ENCODE data around the gene DBH. TPM values are rescaled to one million over a fixed set of nuclear protein-coding genes. Genes with fewer than 3 reads are reported as not detected.

Gene DBH
- total RNA-seq, 4 donors from 2014 or later, result 0.11 to 0.15 TPM; not detected in 2

DNA sequence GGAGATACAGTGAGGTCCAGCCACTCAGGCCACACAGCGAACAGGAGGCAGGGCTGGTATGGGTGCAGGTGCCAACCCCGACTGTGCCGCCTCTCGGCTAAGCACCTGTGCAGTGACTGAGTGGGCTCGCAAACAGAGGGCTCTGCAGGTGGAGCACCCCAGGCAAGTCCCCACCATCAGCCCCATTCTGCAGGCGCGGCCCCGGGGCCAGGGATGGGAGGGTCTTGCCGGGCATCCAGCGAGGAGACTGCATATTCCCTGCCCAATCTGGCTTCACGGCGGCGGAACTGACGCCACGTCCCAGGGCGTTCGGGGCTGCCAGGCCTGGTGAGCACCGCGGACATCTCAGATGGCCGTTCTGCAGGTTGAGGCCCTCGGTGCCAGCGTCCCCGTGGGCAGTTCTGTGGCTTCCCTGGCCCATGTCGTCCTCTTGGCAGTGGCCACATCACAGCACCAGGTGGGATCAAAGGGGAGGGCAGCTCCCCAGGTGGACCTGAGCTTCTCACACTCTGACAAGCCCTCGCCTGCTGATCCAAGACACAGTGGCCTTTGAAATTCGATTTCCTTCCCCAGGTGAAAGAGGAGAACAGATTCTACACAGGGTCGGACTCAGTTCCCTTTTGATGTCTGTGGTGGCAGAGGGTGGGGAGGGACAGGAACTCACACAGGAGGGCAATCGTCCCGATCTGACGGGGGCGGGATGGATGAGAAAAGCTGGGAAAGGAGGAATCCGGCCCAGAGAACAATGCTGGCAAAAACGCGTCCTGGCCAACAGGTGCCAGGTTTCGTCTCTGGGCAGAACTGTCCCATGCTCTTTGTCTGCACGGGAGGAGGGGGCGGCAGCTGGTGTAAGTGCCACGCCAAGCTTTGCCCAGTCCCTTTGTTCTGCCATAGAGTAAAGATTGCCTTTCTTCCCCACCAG is 18.8 kb downstream of the DBH start:
- no peaks in the 10 kb centered on the region for H3K27me3 ChIP-seq
- H3K27ac ChIP-seq, result no peak overlapping the region
- H3K36me3 ChIP-seq, result no peaks in the 10 kb centered on the region
- intact Hi-C loops (cut with DNase I), result loop anchor here (5.0 kb wide), 1 partner anchor 88 kb away; no protein-coding TSS in a partner anchor
- 50 to 81% methylated on average over 17 to 27 of the region's 38 CpGs for WGBS, 2 donors
- no peaks in the 10 kb centered on the region for H3K9me3 ChIP-seq
- H3K4me3 ChIP-seq (replicated peaks in 1 of 3), result no peak overlapping the region
- DNase-seq, result no peak
- H3K4me1 ChIP-seq, result peaks cover 26 to 37% of the 10 kb centered on the region in 2 donors
- TF ChIP-seq, protein P1, sequence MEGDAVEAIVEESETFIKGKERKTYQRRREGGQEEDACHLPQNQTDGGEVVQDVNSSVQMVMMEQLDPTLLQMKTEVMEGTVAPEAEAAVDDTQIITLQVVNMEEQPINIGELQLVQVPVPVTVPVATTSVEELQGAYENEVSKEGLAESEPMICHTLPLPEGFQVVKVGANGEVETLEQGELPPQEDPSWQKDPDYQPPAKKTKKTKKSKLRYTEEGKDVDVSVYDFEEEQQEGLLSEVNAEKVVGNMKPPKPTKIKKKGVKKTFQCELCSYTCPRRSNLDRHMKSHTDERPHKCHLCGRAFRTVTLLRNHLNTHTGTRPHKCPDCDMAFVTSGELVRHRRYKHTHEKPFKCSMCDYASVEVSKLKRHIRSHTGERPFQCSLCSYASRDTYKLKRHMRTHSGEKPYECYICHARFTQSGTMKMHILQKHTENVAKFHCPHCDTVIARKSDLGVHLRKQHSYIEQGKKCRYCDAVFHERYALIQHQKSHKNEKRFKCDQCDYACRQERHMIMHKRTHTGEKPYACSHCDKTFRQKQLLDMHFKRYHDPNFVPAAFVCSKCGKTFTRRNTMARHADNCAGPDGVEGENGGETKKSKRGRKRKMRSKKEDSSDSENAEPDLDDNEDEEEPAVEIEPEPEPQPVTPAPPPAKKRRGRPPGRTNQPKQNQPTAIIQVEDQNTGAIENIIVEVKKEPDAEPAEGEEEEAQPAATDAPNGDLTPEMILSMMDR (IDR thresholded peaks at IDR 0.05), result no peak
- no peak for TF ChIP-seq POLR2A (IDR thresholded peaks at IDR 0.05)

DNA sequence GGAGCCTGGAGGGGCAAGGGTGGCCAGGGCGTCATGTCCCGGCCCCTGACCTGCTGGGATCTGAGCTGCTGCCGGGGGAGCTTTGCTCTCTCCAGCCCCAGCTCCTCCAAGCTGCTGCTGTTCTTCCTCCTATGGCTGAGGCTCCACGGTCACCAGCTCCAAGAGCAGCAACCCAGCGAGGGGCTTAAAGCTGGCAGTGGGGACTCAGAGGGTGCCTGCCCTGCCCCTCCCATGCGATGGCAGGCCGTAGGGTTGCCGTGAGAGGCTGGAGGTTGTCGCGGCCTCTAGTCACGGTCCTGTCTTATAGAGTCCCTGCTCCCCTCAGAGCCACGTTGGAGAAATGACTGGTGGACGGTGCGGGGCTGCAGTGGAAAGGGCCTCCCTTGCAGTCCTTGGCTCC is 19.5 kb downstream of the DBH start:
- no peaks in the 10 kb centered on the region for H3K27me3 ChIP-seq

DNA sequence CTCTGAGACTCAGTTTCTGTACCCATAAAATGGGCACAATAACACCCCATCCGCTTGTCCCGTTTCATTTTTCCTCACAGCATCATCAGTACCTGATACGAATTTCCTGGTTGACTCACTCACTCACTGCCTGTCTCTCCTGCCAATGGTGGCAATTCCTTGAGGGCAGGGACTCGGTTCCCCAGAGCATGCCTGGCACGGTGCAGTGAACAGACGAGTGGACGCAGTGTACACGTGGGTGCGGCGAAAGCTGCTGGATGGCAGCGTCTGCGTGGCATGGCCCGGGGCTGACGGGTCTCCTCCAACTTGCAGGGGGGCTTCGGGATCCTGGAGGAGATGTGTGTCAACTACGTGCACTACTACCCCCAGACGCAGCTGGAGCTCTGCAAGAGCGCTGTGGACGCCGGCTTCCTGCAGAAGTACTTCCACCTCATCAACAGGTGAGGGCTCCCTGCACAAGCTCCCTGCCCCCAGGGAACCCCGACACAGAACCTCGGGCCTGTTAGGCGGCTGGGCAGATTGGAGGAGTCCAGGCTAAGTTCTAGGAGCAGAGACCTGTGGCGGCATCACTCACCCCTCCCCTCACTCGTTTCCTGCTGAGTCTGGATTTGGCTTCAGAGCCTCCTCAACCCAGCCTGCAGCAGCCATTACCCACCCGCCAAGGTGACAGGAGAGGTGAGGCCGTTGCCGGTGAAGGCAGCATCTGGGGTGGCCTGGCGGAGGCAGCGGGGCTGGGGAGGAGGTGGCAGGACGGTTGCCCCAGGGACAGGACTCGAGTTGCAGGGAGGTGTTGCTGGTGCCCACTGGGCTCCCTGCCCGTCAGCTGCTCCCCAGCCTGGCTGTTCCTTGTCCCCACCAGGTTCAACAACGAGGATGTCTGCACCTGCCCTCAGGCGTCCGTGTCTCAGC is 20.3 kb downstream of the DBH start:
- intact Hi-C loops (cut with DNase I), result loop anchor here (5.0 kb wide), 1 partner anchor 89 kb away; no protein-coding TSS in a partner anchor
- WGBS, 2 donors, result 25 to 55% methylated on average over 11 to 34 of the region's 36 CpGs
- no peak for TF ChIP-seq POLR2A (IDR thresholded peaks at IDR 0.05)
- TF ChIP-seq, protein P1 (IDR thresholded peaks at IDR 0.05), result peak in 3 of 6 experiments; percentile 5 to 29 (median 10)

More for the DNA sequence above, 19.5 kb downstream of the DBH start:
- Histone ChIP-seq H3K9me3 (no peaks in the 10 kb centered on the region), H3K27ac (no peak overlapping the region), H3K4me1 (peaks cover 26 to 37% of the 10 kb centered on the region in 2 donors), H3K36me3 (no peaks in the 10 kb centered on the region), H3K4me3 (replicated peaks in 1 of 3) (no peak overlapping the region)
- no peak for TF ChIP-seq POLR2A (IDR thresholded peaks at IDR 0.05)
- TF ChIP-seq, protein P1 (IDR thresholded peaks at IDR 0.05), result no peak
- 79% methylated on average over 14 of the region's 14 CpGs; no CpG with 5 or more reads in 1 of the 2 donors for WGBS, 2 donors
- intact Hi-C loops (cut with DNase I), result loop anchor here (5.0 kb wide), 1 partner anchor 88 kb away; no protein-coding TSS in a partner anchor
- no peak for DNase-seq

DNA sequence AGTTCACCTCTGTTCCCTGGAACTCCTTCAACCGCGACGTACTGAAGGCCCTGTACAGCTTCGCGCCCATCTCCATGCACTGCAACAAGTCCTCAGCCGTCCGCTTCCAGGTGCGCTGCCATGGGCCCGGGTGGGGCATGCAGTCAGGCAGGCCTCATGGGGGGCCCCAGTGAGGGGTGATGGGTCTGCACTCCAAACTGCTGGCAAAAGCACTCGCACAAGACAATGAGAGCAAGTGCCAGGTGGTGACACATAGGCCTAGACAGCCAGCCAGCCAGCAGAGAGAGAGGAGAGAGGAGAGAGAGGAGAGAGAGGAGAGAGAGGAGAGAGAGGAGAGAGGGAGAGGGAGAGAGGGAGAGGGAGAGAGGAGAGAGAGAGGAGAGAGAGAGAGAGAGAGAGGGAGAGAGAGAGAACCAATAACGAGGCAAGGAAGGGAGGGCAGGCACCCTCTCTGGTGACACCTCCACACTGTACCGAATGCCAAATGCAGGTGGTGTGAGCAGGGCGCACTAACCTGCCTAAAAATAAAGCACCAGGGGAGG is 21.0 kb downstream of the DBH start:
- Histone ChIP-seq H3K27ac (peak overlapping the region in 2 of 3 donors; percentile 24 to 50), H3K27me3 (no peaks in the 10 kb centered on the region), H3K36me3 (no peaks in the 10 kb centered on the region), H3K4me1 (peaks cover 26 to 37% of the 10 kb centered on the region in 2 donors), H3K4me3 (replicated peaks in 1 of 3) (no peak overlapping the region), H3K9me3 (no peaks in the 10 kb centered on the region)
- intact Hi-C loops (cut with DNase I), result loop anchor here (5.0 kb wide), 1 partner anchor 90 kb away; no protein-coding TSS in a partner anchor
- 36 to 55% methylated on average over 13 of the region's 13 CpGs for WGBS, 2 donors
- peak; percentile 75 to 78 for DNase-seq
- TF ChIP-seq, protein P1 (IDR thresholded peaks at IDR 0.05), result peak in 5 of 6 experiments; percentile 69 to 97 (median 92)
- no peak for TF ChIP-seq POLR2A (IDR thresholded peaks at IDR 0.05)

More for the DNA sequence above, 20.3 kb downstream of the DBH start:
- H3K4me3 ChIP-seq (replicated peaks in 1 of 3), result no peak overlapping the region
- no peaks in the 10 kb centered on the region for H3K9me3 ChIP-seq
- peaks cover 26 to 37% of the 10 kb centered on the region in 2 donors for H3K4me1 ChIP-seq
- no peaks in the 10 kb centered on the region for H3K36me3 ChIP-seq
- peak overlapping the region in 1 of 3 donors; percentile 24 for H3K27ac ChIP-seq
- peak; percentile 86 to 91 for DNase-seq
- no peaks in the 10 kb centered on the region for H3K27me3 ChIP-seq
